ENCODE data around the gene RTN4RL1.

The RTN4RL1 gene

GRCh38 chr17:2058586-2059546 lies 33.7 kb upstream of the RTN4RL1 start:
- DNase-seq: peak; percentile 79 to 89

GRCh38 chr17:2057760-2058585 lies 32.8 kb upstream of the RTN4RL1 start:
- peak in 1 of 2 donors; percentile 47 for DNase-seq

- DNase-seq: peak in 1 of 2 donors; percentile 50
Measured at GRCh38 chr17:2057175-2057759, 32.1 kb upstream of the RTN4RL1 start.

- DNase-seq: peak; percentile 49 to 72
Measured at GRCh38 chr17:2056206-2057174, 31.4 kb upstream of the RTN4RL1 start.

GRCh38 chr17:2055292-2056205 lies 30.4 kb upstream of the RTN4RL1 start:
- no peak for DNase-seq

- DNase-seq: peak; percentile 61 to 79
Measured at GRCh38 chr17:2054512-2055291, 29.6 kb upstream of the RTN4RL1 start, which contains the start of gene HIC1. Gene HIC1 (plus strand): TSS chr17:2055103. CDS start chr17:2056691, 1,588 bp downstream.

- no peak for DNase-seq
Measured at GRCh38 chr17:2054262-2054511, 29.1 kb upstream of the RTN4RL1 start.

- peak; percentile 54 to 73 for DNase-seq
Measured at GRCh38 chr17:2053380-2054261, 28.5 kb upstream of the RTN4RL1 start.

GRCh38 chr17:2051933-2052559 lies 26.9 kb upstream of the RTN4RL1 start:
- no peak for DNase-seq

GRCh38 chr17:2051061-2051932 lies 26.2 kb upstream of the RTN4RL1 start:
- DNase-seq: peak in 1 of 2 donors; percentile 62

- peak; percentile 58 to 88 for DNase-seq
Measured at GRCh38 chr17:2050300-2051060, 25.3 kb upstream of the RTN4RL1 start.

GRCh38 chr17:2049333-2050299 lies 24.5 kb upstream of the RTN4RL1 start:
- peak; percentile 81 to 87 for DNase-seq

- no peak for DNase-seq
Measured at GRCh38 chr17:2048805-2049204, 23.7 kb upstream of the RTN4RL1 start.

GRCh38 chr17:2047590-2047989 lies 22.5 kb upstream of the RTN4RL1 start:
- no peak for DNase-seq

- DNase-seq: no peak
Measured at GRCh38 chr17:2044263-2044894, 19.2 kb upstream of the RTN4RL1 start.

Measured in inflammatory macrophage (primary cell).